Measurements from ENCODE around the gene ITGA1. TPM values are rescaled to one million over a fixed set of nuclear protein-coding genes. Genes with fewer than 3 reads are reported as not detected.

ITGA1 gene
- total RNA-seq, 1 experiment from 2014 or later = 1.6 TPM

DNA sequence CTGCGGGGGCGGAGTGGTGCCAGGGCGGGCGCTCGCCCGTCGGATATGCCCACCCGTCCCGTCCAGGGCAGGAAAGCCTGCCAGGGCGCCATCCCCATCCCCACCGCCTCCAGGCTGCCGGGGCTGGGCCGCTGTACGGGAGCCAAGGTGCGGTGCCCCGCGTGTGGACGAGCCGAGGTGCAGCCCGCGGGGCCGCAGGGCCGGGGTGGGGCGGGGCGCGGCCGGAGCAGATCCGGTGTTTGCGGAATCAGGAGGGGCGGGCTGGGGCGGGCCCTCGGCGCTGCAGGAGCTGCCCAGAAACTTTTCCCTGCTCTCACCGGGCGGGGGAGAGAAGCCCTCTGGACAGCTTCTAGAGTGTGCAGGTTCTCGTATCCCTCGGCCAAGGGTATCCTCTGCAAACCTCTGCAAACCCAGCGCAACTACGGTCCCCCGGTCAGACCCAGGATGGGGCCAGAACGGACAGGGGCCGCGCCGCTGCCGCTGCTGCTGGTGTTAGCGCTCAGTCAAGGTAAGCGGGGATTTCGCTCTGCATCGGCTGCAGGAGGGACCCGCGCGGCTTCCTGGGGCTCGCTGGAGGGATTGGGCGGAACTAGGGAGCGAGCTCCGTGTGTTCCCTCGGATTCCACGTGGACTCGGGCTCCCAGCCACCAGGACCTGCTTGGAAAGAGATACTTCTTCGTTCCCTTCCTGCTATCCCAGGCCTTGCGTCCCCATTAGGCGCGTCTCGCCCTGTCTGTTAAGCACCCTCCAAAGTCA lies 201.5 kb downstream of the ITGA1 start, which contains the start of gene ITGA2:
Gene ITGA2, plus strand, starts transcription at position 328 of the 756 bp plus-strand sequence. Its CDS starts 117 bp downstream, at position 445.
- Histone ChIP-seq H3K4me1 (ENCODE audit: control insufficient read depth, insufficient read depth, low read length) (peaks cover 38% of the 10 kb centered on the region), H3K27me3 (ENCODE audit: control insufficient read depth, insufficient read depth, low read length) (no peaks in the 10 kb centered on the region), H3K36me3 (ENCODE audit: control insufficient read depth, insufficient read depth, low read length) (peaks cover 4% of the 10 kb centered on the region; the same call in 1 of the 2 replicates), H3K27ac (ENCODE audit: low read length) (peak within 1 kb of the TSS; percentile 92), H3K9me3 (ENCODE audit: control insufficient read depth, insufficient read depth, low read depth, low read length) (no peaks in the 10 kb centered on the region), H3K4me3 (ENCODE audit: low read depth in 2 of 2, low read length in 2 of 2) (peak within 1 kb of the TSS; percentile 80 to 92)
- ATAC-seq (peak; percentile 89), DNase-seq (ENCODE audit: low read depth, low spot score) (no peak)
- TF ChIP-seq SIN3A (IDR thresholded peaks at IDR 0.05; ENCODE audit: borderline replicate concordance, insufficient read depth, low read depth, low read length) (0 out of 2 replicates have a peak, but pooled peaks have one; percentile 25), POLR2AphosphoS5 (IDR thresholded peaks at IDR 0.05; ENCODE audit: low read depth, low read length) (0 out of 2 replicates have a peak, but pooled peaks have one; percentile 46), TCF7L2 (IDR thresholded peaks at IDR 0.05; ENCODE audit: low read depth, low read length) (no peak)
- TF ChIP-seq, protein P1, sequence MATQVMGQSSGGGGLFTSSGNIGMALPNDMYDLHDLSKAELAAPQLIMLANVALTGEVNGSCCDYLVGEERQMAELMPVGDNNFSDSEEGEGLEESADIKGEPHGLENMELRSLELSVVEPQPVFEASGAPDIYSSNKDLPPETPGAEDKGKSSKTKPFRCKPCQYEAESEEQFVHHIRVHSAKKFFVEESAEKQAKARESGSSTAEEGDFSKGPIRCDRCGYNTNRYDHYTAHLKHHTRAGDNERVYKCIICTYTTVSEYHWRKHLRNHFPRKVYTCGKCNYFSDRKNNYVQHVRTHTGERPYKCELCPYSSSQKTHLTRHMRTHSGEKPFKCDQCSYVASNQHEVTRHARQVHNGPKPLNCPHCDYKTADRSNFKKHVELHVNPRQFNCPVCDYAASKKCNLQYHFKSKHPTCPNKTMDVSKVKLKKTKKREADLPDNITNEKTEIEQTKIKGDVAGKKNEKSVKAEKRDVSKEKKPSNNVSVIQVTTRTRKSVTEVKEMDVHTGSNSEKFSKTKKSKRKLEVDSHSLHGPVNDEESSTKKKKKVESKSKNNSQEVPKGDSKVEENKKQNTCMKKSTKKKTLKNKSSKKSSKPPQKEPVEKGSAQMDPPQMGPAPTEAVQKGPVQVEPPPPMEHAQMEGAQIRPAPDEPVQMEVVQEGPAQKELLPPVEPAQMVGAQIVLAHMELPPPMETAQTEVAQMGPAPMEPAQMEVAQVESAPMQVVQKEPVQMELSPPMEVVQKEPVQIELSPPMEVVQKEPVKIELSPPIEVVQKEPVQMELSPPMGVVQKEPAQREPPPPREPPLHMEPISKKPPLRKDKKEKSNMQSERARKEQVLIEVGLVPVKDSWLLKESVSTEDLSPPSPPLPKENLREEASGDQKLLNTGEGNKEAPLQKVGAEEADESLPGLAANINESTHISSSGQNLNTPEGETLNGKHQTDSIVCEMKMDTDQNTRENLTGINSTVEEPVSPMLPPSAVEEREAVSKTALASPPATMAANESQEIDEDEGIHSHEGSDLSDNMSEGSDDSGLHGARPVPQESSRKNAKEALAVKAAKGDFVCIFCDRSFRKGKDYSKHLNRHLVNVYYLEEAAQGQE (IDR thresholded peaks at IDR 0.05; ENCODE audit: insufficient read depth in 1 of 2, low read depth in 2 of 2, low read length in 1 of 2) = no peak
- TF ChIP-seq, protein P2, sequence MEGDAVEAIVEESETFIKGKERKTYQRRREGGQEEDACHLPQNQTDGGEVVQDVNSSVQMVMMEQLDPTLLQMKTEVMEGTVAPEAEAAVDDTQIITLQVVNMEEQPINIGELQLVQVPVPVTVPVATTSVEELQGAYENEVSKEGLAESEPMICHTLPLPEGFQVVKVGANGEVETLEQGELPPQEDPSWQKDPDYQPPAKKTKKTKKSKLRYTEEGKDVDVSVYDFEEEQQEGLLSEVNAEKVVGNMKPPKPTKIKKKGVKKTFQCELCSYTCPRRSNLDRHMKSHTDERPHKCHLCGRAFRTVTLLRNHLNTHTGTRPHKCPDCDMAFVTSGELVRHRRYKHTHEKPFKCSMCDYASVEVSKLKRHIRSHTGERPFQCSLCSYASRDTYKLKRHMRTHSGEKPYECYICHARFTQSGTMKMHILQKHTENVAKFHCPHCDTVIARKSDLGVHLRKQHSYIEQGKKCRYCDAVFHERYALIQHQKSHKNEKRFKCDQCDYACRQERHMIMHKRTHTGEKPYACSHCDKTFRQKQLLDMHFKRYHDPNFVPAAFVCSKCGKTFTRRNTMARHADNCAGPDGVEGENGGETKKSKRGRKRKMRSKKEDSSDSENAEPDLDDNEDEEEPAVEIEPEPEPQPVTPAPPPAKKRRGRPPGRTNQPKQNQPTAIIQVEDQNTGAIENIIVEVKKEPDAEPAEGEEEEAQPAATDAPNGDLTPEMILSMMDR (IDR thresholded peaks at IDR 0.05) = no peak
- no TSS peak for BruUV-seq (replicated peaks)
- POLR2A ChIA-PET = no interaction called here
- CTCF ChIA-PET = interaction anchor here (1.1 kb wide), 1 partner anchor 22 kb away, joined by 4 read pairs; no protein-coding TSS in a partner anchor
- intact Hi-C loops (cut with micrococcal nuclease; ENCODE audit: unreplicated experiment) (no loop called here), in situ Hi-C loops (cut with HindIII; ENCODE audit: low pct_unique_long_range_greater_than_20kb, low sequenced_read_pairs) (no loop called here)

DNA sequence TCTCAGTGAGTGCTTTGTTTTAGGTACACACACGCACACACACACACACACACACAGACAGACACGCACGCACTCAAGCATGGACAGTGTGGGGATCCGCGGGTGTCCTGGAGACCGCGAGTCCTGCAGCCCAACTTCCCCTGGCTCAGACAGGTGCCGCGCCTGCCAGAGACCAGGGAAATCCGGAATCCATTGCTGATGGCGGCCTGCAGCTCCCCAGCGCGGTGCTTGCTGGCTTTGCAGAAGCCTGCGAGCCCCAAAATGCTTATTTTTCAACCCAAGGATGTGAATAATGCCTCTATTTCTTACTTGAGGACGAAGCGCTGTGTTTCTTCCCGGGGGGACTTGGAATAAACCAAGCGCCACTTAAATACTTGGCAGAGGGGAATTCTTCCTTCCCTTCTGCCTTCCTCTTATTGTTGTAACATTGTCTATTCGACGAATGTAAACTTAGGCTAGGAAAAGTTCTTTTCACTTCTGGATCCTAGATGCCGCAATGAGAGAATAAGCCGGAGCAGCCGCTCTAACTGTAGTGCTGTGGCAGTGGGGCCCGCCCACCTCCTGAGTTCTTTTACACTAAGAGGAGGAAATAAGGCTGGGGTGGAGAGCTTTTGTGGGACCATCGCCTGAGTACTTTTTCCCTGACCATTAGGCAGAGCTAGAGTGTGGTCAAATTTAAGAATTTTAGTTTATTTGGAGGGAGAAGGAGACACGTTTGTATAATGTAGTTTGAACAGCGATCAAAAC lies 202.2 kb downstream of the ITGA1 start:
- intact Hi-C loops (cut with micrococcal nuclease; ENCODE audit: unreplicated experiment) = no loop called here
- Histone ChIP-seq H3K4me3 (ENCODE audit: low read depth in 2 of 2, low read length in 2 of 2) (peak overlapping the region; percentile 80 to 92), H3K27me3 (ENCODE audit: control insufficient read depth, insufficient read depth, low read length) (no peaks in the 10 kb centered on the region), H3K9me3 (ENCODE audit: control insufficient read depth, insufficient read depth, low read depth, low read length) (no peaks in the 10 kb centered on the region), H3K27ac (ENCODE audit: low read length) (peak overlapping the region; percentile 88), H3K36me3 (ENCODE audit: control insufficient read depth, insufficient read depth, low read length) (peaks cover 4% of the 10 kb centered on the region; the same call in 1 of the 2 replicates), H3K4me1 (ENCODE audit: control insufficient read depth, insufficient read depth, low read length) (peaks cover 41% of the 10 kb centered on the region)
- DNase-seq (ENCODE audit: low read depth, low spot score) (no peak), ATAC-seq (peak; percentile 42)
- in situ Hi-C loops (cut with HindIII; ENCODE audit: low pct_unique_long_range_greater_than_20kb, low sequenced_read_pairs) = no loop called here
- ChIA-PET CTCF (interaction anchor here (0.6 to 1.1 kb wide), 2 partner anchors 21 to 42 kb away, joined by 4 to 6 read pairs; no protein-coding TSS in a partner anchor), POLR2A (interaction anchor here (0.6 kb wide), 1 partner anchor 590 kb away, joined by 7 read pairs; no protein-coding TSS in a partner anchor)
- TF ChIP-seq, protein P1 (IDR thresholded peaks at IDR 0.05; ENCODE audit: insufficient read depth in 1 of 2, low read depth in 2 of 2, low read length in 1 of 2) = no peak
- TF ChIP-seq, protein P2 (IDR thresholded peaks at IDR 0.05) = peak; percentile 46
- TF ChIP-seq POLR2AphosphoS5 (IDR thresholded peaks at IDR 0.05; ENCODE audit: low read depth, low read length) = peak; percentile 34; the same call in 1 of the 2 replicates
- no TSS peak for BruUV-seq (replicated peaks)

Measured in Panc1 (cell line).